HG03439 (cell line): ENCODE measurements around the gene EFHC1.

Source experiments
- ATAC-seq: cut with Tn5 transposase; IDR thresholded peaks from one replicate; pipeline ENCODE4 v1.9.1; 2021; ENCODE audit warnings: mild to moderate bottlenecking, moderate library complexity; ENCODE audit not compliant: unreplicated experiment

Gene EFHC1

GRCh38 chr6:52500238-52501129, 80.3 kb downstream of the EFHC1 start:
- no peak for ATAC-seq

- no peak for ATAC-seq
These were observed 82.3 kb downstream of the EFHC1 start for GRCh38 chr6:52502306-52503029.

GRCh38 chr6:52503323-52503747, 83.2 kb downstream of the EFHC1 start:
- no peak for ATAC-seq

GRCh38 chr6:52503851-52504781, 84.0 kb downstream of the EFHC1 start:
- no peak for ATAC-seq

GRCh38 chr6:52504782-52505136, 84.6 kb downstream of the EFHC1 start:
- no peak for ATAC-seq

- ATAC-seq: no peak
These were observed 85.7 kb downstream of the EFHC1 start for GRCh38 chr6:52505726-52506409.

GRCh38 chr6:52506476-52506875, 86.3 kb downstream of the EFHC1 start:
- ATAC-seq: no peak

- no peak for ATAC-seq
These were observed 87.6 kb downstream of the EFHC1 start for GRCh38 chr6:52507557-52508260.

GRCh38 chr6:52508261-52508739, 88.2 kb downstream of the EFHC1 start:
- no peak for ATAC-seq

GRCh38 chr6:52509281-52510212, 89.4 kb downstream of the EFHC1 start:
- ATAC-seq: no peak

- ATAC-seq: no peak
These were observed 90.0 kb downstream of the EFHC1 start for GRCh38 chr6:52510213-52510562.

- no peak for ATAC-seq
These were observed 91.0 kb downstream of the EFHC1 start for GRCh38 chr6:52511163-52511562.

- ATAC-seq: no peak
These were observed 91.5 kb downstream of the EFHC1 start for GRCh38 chr6:52511572-52512151.

GRCh38 chr6:52512199-52512598, 92.1 kb downstream of the EFHC1 start:
- no peak for ATAC-seq

GRCh38 chr6:52513464-52513863, 93.3 kb downstream of the EFHC1 start:
- ATAC-seq: no peak

GRCh38 chr6:52513896-52514295, 93.8 kb downstream of the EFHC1 start:
- ATAC-seq: no peak

GRCh38 chr6:52514514-52514913, 94.4 kb downstream of the EFHC1 start:
- no peak for ATAC-seq

GRCh38 chr6:52515219-52515960, 95.2 kb downstream of the EFHC1 start:
- no peak for ATAC-seq
